HepG2 (cell line): ENCODE results near the gene ACTN2. TPM values are rescaled to one million over a fixed set of nuclear protein-coding genes. Genes with fewer than 3 reads are reported as not detected.

Source experiments
- ATAC-seq: fragments of 200-7000 bp; cut with Tn5 transposase; 3 replicates; pipeline ENCODE4 v1.9.1; 2020; ENCODE audit warnings: mild to moderate bottlenecking, moderate library complexity
- BruUV-seq: library from RNA; stranded (reverse); fragments of 400-500 nt; replicated peaks from 2 replicates; lab custom pipeline; 2021; lab: Mats Ljungman, UMichigan
- CTCF ChIA-PET: fragments of 300-600 bp; formaldehyde crosslinking; extraction: SDS; loops from one replicate; lab custom pipeline; 2021; ENCODE audit warnings: low total read pairs, inconsistent platforms, low intra/inter-chr PET ratio; lab: Yijun Ruan, JAX
- POLR2A ChIA-PET: fragments of 350-600 bp; sonication (Branson Sonifier 250); formaldehyde crosslinking; loops from one replicate; lab custom pipeline; 2020; ENCODE audit warnings: antibody characterized with exemption, inconsistent platforms; lab: Yijun Ruan, JAX
- DNase-seq: peaks from one replicate; pipeline ENCODE4 v3.0.0-alpha.2; 2015; ENCODE audit warnings: low spot score
- FAIRE-seq: peaks from 3 replicates; lab custom pipeline; 2011; peaks lifted over from hg19 to GRCh38; lab: Jason Lieb, UNC
- H2AFZ ChIP-seq: one replicate; pipeline ENCODE4 v1.6.1; 2011; ENCODE audit warnings: low read length, inconsistent platforms
- H3K27ac ChIP-seq: fragments of 300-600 bp; 3 replicates; pipeline ENCODE4 v1.8.0; 2011; ENCODE audit warnings: mixed run types, mild to moderate bottlenecking, mixed read lengths, low read length, inconsistent platforms; ENCODE audit not compliant: insufficient read depth; ENCODE audit errors: extremely low read length
- H3K27me3 ChIP-seq, 2 experiments: fragments of 200-600 bp in 1 of 2; 2 replicates in 1 of 2; 3 replicates in 1 of 2; pipeline versions ENCODE4 v1.6.0 to v1.8.0; 2011; ENCODE audit warnings: low read length in 2 of 2, mild to moderate bottlenecking in 2 of 2, moderate library complexity in 2 of 2, inconsistent platforms in 1 of 2; ENCODE audit not compliant: insufficient read depth in 2 of 2, control insufficient read depth in 1 of 2
- H3K36me3 ChIP-seq, 2 experiments: fragments of 200-600 bp in 1 of 2; replicated peaks in 1 of 2; 2 replicates in 1 of 2; 3 replicates in 1 of 2; pipeline versions ENCODE4 v1.5.1 to v1.8.0; 2011; ENCODE audit warnings: low read length in 2 of 2, inconsistent platforms in 1 of 2; ENCODE audit not compliant: insufficient read depth in 2 of 2, control insufficient read depth in 1 of 2
- H3K4me1 ChIP-seq: 2 replicates; pipeline ENCODE4 v1.5.1; 2012; ENCODE audit warnings: low read length, inconsistent platforms; ENCODE audit not compliant: insufficient read depth
- H3K4me2 ChIP-seq: 2 replicates; pipeline ENCODE4 v1.6.0; 2011; ENCODE audit warnings: low read depth, low read length, inconsistent platforms
- H3K4me3 ChIP-seq, 3 experiments: fragments of 200-600 bp in 1 of 3; sonication (generic), shearing (Covaris generic) in 1 of 3; replicated peaks in 1 of 3; 2 replicates each; pipeline ENCODE4 v1.5.1; 2011 to 2016; ENCODE audit warnings: low read length in 3 of 3, inconsistent platforms in 2 of 3, low read depth in 2 of 3, mild to moderate bottlenecking in 2 of 3, control low read depth in 1 of 3, mixed read lengths in 1 of 3; ENCODE audit not compliant: insufficient read depth in 1 of 3
- H3K79me2 ChIP-seq: one replicate; pipeline ENCODE4 v1.6.1; 2011; ENCODE audit warnings: low read length, inconsistent platforms; ENCODE audit not compliant: insufficient read depth
- H3K9ac ChIP-seq: 2 replicates; pipeline ENCODE4 v1.6.0; 2011; ENCODE audit warnings: mild to moderate bottlenecking, low read depth, low read length, inconsistent platforms; ENCODE audit not compliant: insufficient read depth
- H3K9me3 ChIP-seq: 2 replicates; pipeline ENCODE4 v1.5.1; 2012; ENCODE audit warnings: mild to moderate bottlenecking, low read length
- H4K20me1 ChIP-seq: 2 replicates; pipeline ENCODE4 v1.6.0; 2011; ENCODE audit warnings: inconsistent platforms, mild to moderate bottlenecking, low read length, moderate library complexity; ENCODE audit not compliant: insufficient read depth
- AKNA ChIP-seq: sonication (generic); formaldehyde crosslinking; IDR thresholded peaks from 2 replicates; pipeline ENCODE4 v1.4.0; 2020; ENCODE audit warnings: missing genetic modification reagents, borderline replicate concordance
- FOXO1 ChIP-seq: sonication (generic); formaldehyde crosslinking; IDR thresholded peaks from 2 replicates; pipeline ENCODE4 v1.4.0; 2020; ENCODE audit warnings: missing genetic modification reagents
- MIER3 ChIP-seq: IDR thresholded peaks from 2 replicates; pipeline ENCODE4 v1.6.1; 2016; ENCODE audit warnings: missing compliant biosample characterization, borderline replicate concordance
- PAX8 ChIP-seq: sonication (generic); formaldehyde crosslinking; IDR thresholded peaks from 2 replicates; pipeline ENCODE4 v1.8.0; 2022; ENCODE audit warnings: mild to moderate bottlenecking, missing genetic modification reagents, borderline replicate concordance
- PTBP1 ChIP-seq: fragments of 200-400 bp; formaldehyde crosslinking; IDR thresholded peaks from 2 replicates; pipeline ENCODE4 v1.6.1; 2018; ENCODE audit warnings: low read length, low read depth; ENCODE audit not compliant: poor library complexity, severe bottlenecking
- SPEN ChIP-seq: sonication (generic); formaldehyde crosslinking; IDR thresholded peaks from 2 replicates; pipeline ENCODE4 v1.5.1; 2020; ENCODE audit warnings: low read depth, mild to moderate bottlenecking, missing genetic modification reagents
- ZNF124 ChIP-seq: sonication (generic); formaldehyde crosslinking; IDR thresholded peaks from 2 replicates; pipeline ENCODE4 v1.4.0; 2020; ENCODE audit warnings: missing genetic modification reagents
- ZNF570 ChIP-seq: sonication (generic); formaldehyde crosslinking; IDR thresholded peaks from 2 replicates; pipeline ENCODE4 v1.4.0; 2020; ENCODE audit warnings: mild to moderate bottlenecking, missing genetic modification reagents, borderline replicate concordance
- ZNF629 ChIP-seq: sonication (generic); formaldehyde crosslinking; conservative IDR thresholded peaks from 2 replicates; pipeline ENCODE4 v1.5.0; 2020; ENCODE audit warnings: missing genetic modification reagents
- ZNF781 ChIP-seq: sonication (generic); formaldehyde crosslinking; IDR thresholded peaks from 2 replicates; pipeline ENCODE4 v1.5.1; 2020; ENCODE audit warnings: borderline replicate concordance, mild to moderate bottlenecking, missing genetic modification reagents; ENCODE audit errors: not compliant biosample characterization
- WGBS: methylation state at CpG from one replicate; pipeline ENCODE4 v1.1.6; 2017; ENCODE audit warnings: low lambda C conversion rate; 5-methylcytosine and 5-hydroxymethylcytosine counted together
- in situ Hi-C: cut with HindIII; loops from 2 replicates; pipeline ENCODE4 v1.10.0; 2017; ENCODE audit warnings: low pct_unique_long_range_greater_than_20kb; ENCODE audit not compliant: extremely low pct_ligation_motif_present
- intact Hi-C: fragments of 100-400 bp; cut with micrococcal nuclease; formaldehyde crosslinking; loops from one replicate; pipeline ENCODE4 v1.10.0; 2022; ENCODE audit not compliant: unreplicated experiment
- polyA plus RNA-seq, 8 experiments: library from polyadenylated mRNA; depleted of rRNA in 3 of 8; stranded (reverse) in 7 of 8; unstranded in 1 of 8; fragments of >200 nt; fragmentation: Illumina TruSeq in 4 of 8; extraction: Trizol in 4 of 8; gene quantifications; 2 replicates each; pipeline versions ENCODE4 v1.2.1 to v1.2.3, GENCODE V29; 2011 to 2016; ENCODE audit warnings: low read depth in 4 of 8, missing spikeins in 1 of 8, mixed read lengths in 1 of 8; ENCODE audit not compliant: insufficient read depth in 1 of 8
- total RNA-seq, 5 experiments: library from RNA; depleted of rRNA; stranded (reverse); fragments of >200 nt; fragmentation: Illumina TruSeq; extraction: Trizol; gene quantifications; 2 replicates each; pipeline ENCODE4 v1.2.3, GENCODE V29; 2016; ENCODE audit warnings: low read depth in 1 of 5
- TF ChIP-seq, protein P1 (sequence below): sonication (generic); formaldehyde crosslinking; IDR thresholded peaks from 2 replicates; pipeline ENCODE4 v1.5.1; 2020; ENCODE audit warnings: mild to moderate bottlenecking, missing genetic modification reagents, moderate library complexity

The ACTN2 gene
- total and polyA plus RNA-seq, 2 of the 13 experiments (the other 11 are each of a cell fraction or from before 2014, with no cell fraction given) = 0.04 to 0.13 TPM

- TF ChIP-seq AKNA (CRISPR knock-in tag) (no peak), PTBP1 (no peak), PAX8 (CRISPR knock-in tag) (no peak), MIER3 (CRISPR knock-in tag) (no peak)
Measured at GRCh38 chr1:236806634-236807033, 120.3 kb downstream of the ACTN2 start (continued).

- intact Hi-C loops = no loop called here
- Histone ChIP-seq H3K27ac (peak overlapping the region; percentile 13), H3K9ac (no peak overlapping the region), H3K4me1 (peaks cover 29% of the 10 kb centered on the region), H3K27me3 (no peaks in the 10 kb centered on the region), H3K9me3 (no peaks in the 10 kb centered on the region), H4K20me1 (no peaks in the 10 kb centered on the region), H3K4me3 (no peak overlapping the region), H2AFZ (no peak overlapping the region), H3K4me2 (no peak overlapping the region), H3K79me2 (peaks cover 19% of the 10 kb centered on the region), H3K36me3 (peaks cover 9 to 84% of the 10 kb centered on the region in 2 experiments)
- DNase-seq = no peak
- no TSS peak for BruUV-seq
- 97% methylated on average over 2 of the region's 2 CpGs for WGBS
- CTCF ChIA-PET = no interaction called here
- TF ChIP-seq SPEN (CRISPR knock-in tag) (no peak), FOXO1 (CRISPR knock-in tag) (no peak), ZNF570 (no peak), ZNF629 (no peak), ZNF124 (CRISPR knock-in tag) (no peak), ZNF781 (CRISPR knock-in tag) (no peak)
- TF ChIP-seq, protein P1, sequence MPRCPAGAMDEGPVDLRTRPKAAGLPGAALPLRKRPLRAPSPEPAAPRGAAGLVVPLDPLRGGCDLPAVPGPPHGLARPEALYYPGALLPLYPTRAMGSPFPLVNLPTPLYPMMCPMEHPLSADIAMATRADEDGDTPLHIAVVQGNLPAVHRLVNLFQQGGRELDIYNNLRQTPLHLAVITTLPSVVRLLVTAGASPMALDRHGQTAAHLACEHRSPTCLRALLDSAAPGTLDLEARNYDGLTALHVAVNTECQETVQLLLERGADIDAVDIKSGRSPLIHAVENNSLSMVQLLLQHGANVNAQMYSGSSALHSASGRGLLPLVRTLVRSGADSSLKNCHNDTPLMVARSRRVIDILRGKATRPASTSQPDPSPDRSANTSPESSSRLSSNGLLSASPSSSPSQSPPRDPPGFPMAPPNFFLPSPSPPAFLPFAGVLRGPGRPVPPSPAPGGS (CRISPR knock-in tag) = no peak
- POLR2A ChIA-PET = interaction anchor here (2.7 kb wide), 1 partner anchor 12 kb away, joined by 15 read pairs; the partner anchor contains the start of gene MTR
- FAIRE-seq = no peak
- in situ Hi-C loops = no loop called here
- no peak for ATAC-seq
Measured at GRCh38 chr1:236808005-236808404, 121.7 kb downstream of the ACTN2 start.
